ENCODE results near the gene GAL3ST1.
"Not testable (repeated sequence)": the region's sequence is repeated elsewhere in the genome, so short reads cannot be mapped to it uniquely, and the experiment has no call there.

Gene GAL3ST1

GRCh38 chr22:30574095-30574981 is at the start of gene GAL3ST1:
GAL3ST1 (minus strand) TSS chr22:30574665; CDS start chr22:30557392, 17,273 bp downstream.
- DNase-seq (ENCODE audit: low read depth in 4 of 4, low spot score in 1 of 4), result no peak

- not testable (repeated sequence) for DNase-seq (ENCODE audit: low read depth in 4 of 4, low spot score in 1 of 4)
Observed at GRCh38 chr22:30619909-30620308, 45.4 kb upstream of the GAL3ST1 start.

DNA sequence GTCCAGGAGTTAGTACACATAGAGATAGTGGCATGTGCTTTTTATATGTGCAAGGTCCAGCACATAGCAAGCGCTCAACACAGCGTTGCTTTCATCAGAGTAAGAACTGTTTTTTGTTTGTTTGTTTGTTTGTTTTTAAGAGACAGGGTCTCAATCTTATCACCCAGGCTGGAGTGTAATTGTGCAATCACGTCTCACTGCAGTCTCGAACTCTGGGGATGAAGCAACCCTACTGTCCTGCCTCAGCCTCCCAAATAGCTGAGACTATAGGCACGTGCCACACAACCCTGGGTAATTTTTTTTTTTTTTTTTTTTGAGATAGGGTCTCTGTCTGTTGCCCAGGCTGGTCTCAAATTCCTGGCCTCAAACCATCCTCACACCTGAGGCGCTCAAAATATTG is 43.4 kb upstream of the GAL3ST1 start:
- no peak for DNase-seq (ENCODE audit: low read depth in 4 of 4, low spot score in 1 of 4)

DNA sequence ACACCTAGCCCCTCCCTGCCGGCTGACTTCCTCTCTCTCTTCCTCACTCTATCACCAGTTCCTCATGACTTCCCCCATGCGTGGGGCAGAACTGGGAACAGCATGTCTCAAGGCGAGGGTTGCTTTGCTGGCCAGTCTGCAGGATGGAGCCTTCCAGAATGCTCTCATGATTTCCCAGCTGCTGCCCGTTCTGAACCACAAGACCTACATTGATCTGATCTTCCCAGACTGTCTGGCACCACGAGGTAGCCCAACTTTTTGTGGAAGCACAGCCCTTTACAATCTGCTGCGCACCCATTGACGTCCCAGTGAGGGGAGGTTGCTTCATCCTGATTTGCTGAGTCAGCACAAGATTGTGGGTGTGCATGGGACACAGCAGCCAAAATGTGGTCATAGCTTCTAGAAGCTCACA is 41.1 kb upstream of the GAL3ST1 start:
- DNase-seq (ENCODE audit: low read depth in 4 of 4, low spot score in 1 of 4), result no peak

DNA sequence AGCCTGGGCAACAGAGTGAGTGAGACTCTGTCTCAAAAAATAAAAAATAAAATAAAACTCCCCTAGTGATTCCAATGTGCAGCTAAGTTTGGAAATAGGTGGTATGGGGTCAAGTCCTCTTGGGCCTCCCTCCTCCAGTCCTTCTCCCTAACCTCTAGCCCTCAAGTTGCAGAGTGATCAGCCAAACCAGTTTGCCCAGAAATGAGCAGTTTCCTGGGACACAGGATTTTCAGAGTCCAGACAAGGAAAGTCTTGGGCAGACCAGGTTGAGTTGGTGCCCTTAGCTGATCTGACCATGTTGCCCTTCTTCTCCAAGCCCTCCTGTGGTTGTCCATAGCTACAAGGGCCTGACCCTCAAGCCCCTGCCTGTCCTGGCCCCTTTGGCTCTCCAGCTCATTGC is 40.4 kb upstream of the GAL3ST1 start:
- no peak for DNase-seq (ENCODE audit: low read depth in 4 of 4, low spot score in 1 of 4)

DNA sequence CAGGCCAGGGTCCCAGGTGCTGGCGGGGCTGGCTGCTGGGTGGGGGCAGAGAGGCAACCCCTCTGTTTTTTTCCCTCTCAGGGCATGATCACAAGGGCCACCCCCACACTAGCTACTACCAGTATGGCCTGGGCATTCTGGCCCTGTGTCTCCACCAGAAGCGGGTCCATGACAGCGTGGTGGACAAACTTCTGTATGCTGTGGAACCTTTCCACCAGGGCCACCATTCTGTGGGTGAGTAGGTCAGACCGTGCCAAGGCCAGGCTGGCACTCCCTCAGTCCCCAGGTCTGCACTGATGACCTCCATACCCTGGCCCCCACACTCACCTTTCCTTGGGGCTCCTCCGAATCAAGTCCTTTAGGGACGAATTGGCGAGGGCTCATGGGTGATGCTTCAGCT is 39.8 kb upstream of the GAL3ST1 start:
- no peak for DNase-seq (ENCODE audit: low read depth in 4 of 4, low spot score in 1 of 4)

GRCh38 chr22:30612789-30613188 is 38.3 kb upstream of the GAL3ST1 start:
- no peak for DNase-seq (ENCODE audit: low read depth in 4 of 4, low spot score in 1 of 4)

DNA sequence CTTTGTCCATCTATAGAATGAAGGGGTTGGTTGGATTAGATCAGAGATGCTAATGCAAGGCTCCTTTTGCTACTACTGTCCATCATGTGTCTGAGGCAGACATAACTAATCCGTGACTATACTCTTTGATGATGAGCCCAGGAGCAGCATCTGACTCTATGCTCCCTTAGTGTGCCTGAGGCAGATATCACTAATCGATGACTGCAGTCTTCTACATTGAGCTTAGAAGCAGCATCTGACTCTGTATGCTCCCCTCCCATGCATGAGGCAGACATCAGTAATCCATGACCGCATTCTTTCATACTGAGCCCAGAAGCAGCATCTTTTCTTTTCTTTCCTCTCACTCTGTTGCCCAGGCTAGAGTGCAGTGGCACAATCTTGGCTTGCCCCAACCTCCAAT is 36.7 kb upstream of the GAL3ST1 start:
- DNase-seq (ENCODE audit: low read depth in 4 of 4, low spot score in 1 of 4), result no peak

DNA sequence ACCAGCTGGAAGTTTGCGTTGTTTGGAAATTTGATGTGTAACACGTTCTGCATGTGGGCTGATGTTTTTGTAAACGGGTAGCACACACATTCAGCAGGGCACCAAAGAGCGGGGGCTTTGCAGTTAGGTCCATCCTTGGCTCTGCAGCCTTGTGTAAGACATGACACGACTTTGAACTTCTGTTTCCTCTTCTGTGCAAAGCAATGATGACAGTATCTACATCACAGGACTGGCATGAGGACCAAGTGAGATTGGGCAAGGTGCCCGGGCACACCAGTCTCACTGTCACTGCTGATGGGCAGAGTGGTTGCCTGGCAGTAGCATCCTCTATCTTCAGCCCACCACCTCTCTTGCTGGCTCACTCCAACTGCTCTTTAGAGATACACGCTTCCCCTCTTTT is 35.8 kb upstream of the GAL3ST1 start:
- no peak for DNase-seq (ENCODE audit: low read depth in 4 of 4, low spot score in 1 of 4)

DNA sequence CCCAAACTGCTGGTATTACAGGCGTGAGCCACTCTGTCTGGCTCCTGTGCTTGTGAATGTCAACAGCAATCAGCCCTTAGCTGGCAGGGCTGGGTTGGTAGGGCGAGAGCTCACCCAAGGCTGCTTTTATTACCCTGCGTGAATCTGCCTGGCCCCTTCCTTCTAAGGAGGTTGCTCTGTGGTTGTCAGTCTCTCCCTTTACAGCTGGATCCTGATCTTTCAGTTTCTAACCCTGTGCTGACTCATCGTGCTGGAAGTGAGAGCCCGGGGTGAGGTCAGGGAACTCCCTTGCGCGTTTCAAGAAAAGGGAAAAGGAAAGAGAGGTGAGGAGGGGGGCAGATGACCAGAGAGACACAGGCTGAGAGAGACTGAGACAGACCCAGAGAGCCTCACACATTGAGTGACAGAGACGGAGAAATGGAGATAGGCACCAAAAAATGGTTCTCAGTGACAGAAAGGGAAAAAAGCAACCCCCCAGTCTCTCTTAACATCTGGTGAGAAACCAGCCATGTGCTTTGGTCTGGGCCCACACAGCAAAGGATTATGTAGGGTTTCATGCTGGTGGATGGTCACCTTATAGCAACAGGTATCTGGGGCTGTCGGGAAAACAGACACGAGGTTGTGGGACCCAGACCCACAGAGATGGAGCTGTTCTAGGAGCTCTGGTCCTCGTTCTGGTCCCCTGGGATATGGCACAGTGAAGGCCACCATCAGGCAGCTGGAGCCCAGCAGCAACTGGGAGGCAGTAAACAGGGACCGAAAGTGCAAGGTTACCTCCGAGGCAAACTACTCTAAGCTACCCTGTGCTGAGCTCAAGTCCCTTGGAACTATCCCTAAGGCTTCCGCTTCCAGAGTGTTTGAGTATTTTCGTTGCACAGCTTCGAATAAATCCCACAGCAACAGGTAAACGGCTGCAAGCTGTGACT is 35.1 kb upstream of the GAL3ST1 start:
- peak in 1 of 4 experiments; percentile 10 for DNase-seq (ENCODE audit: low read depth in 4 of 4, low spot score in 1 of 4)

DNA sequence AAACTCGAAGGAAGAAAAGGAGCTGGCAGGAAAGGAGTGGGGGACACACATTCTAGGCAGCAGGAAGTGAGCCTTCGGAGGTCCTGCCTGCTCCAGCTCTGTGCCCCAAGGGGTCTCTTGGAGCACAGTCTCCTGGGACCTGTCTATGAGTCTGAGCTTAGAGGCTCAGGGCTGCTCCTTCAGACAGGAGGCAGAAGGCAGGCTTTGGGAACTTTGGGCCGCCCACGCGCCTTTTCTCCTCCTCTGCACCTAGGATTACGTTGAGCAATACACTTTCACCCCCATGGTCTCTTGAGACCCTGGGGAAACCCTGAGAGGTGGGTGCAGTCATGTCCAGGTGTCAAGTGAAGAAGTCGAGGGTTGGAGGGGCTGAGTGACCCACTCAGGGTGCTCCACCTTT is 33.5 kb upstream of the GAL3ST1 start:
- DNase-seq (ENCODE audit: low read depth in 4 of 4, low spot score in 1 of 4), result no peak

DNA sequence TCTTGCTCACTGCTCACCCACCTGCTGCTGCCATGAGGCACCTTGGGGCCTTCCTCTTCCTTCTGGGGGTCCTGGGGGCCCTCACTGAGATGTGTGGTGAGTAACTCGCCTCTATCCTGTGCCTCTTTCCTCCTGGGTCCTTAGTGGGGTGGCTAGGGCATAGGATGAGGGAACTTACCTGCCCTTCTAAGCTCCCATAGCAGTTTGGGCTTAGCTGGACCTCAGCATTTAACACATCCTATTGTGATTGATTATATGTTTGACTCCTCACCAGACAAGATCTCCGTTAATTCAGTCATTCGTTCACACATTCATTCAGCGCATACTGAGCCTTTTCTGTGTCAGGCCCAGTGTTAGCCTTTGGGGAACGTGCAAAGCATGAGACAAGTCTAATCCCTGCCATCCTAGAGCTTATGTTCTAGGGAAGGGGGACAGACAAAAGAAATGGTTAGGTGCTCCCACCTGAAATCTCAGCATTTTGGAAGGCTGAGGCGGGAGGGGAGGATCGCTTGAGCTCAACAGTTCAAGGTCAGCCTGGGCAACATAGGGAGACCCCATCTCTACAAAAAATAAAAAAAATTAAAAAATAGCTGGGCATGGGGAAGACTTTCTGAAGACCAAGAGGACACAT is 33.0 kb upstream of the GAL3ST1 start:
- DNase-seq (ENCODE audit: low read depth in 4 of 4, low spot score in 1 of 4), result no peak

GRCh38 chr22:30606455-30607299 is 32.2 kb upstream of the GAL3ST1 start, which contains the start of gene TCN2:
TCN2 (plus strand) TSS chr22:30607174; CDS start chr22:30607332, 158 bp downstream.
- DNase-seq (ENCODE audit: low read depth in 4 of 4, low spot score in 1 of 4), result peak in 2 of 4 experiments; percentile 10 to 20

DNA sequence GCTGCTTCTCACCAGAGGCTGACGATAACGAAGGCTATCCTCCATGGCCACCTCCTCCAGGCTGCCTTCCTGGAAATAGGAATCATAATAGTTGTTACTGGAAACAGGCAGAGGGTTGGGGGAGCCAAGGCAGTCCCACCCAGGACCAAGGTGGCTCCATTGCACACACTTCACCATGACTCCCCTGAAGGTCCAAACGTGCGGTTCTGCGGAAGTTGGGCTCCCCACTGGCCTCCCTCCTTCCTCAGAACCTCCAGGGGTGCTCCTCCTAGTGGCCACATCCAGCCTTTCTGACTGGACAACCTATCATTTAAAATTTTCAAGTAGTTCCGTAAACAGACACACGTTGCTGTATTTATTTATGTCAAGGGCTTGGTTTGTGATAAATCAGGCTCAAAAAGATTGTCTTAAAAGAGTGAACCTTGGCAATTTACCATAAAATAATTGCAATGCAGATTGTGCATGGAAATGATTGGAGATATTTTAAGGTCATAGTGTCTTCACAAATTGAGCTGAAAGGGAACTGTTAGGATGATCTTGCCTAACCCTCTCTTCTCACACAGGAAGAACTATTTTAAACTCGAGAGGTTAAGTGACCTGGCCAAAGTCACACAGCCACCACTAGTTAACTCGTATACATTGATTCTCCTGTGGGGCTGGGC is 31.1 kb upstream of the GAL3ST1 start:
- peak in 2 of 4 experiments; percentile 17 to 26 for DNase-seq (ENCODE audit: low read depth in 4 of 4, low spot score in 1 of 4)

- no peak for DNase-seq (ENCODE audit: low read depth in 4 of 4, low spot score in 1 of 4)
Observed at GRCh38 chr22:30604723-30605122, 30.3 kb upstream of the GAL3ST1 start.

DNA sequence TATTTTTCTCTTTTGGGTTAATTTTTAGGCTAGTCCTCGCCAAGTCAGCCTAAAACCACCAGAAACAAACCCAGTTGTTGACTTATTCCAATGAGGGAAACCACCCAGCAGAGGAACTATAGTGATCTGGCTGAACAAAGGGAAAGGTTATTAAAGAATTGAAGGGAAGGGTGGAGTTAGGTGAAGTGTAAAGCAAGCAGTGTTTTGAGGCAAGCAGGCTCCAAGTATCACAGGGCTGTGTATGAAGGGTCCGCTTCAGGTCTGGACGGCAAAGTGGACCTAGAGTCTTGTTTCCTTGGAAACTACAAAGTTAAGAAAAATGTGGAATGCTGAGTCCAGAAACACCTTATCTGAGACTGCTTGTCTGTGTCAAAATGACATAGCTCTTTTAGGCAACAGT is 29.3 kb upstream of the GAL3ST1 start:
- no peak for DNase-seq (ENCODE audit: low read depth in 4 of 4, low spot score in 1 of 4)

GRCh38 chr22:30602049-30602448 is 27.6 kb upstream of the GAL3ST1 start:
- no peak for DNase-seq (ENCODE audit: low read depth in 4 of 4, low spot score in 1 of 4)

GRCh38 chr22:30601464-30601863 is 27.0 kb upstream of the GAL3ST1 start:
- DNase-seq (ENCODE audit: low read depth in 4 of 4, low spot score in 1 of 4), result no peak

- DNase-seq (ENCODE audit: low read depth in 4 of 4, low spot score in 1 of 4), result no peak
Observed at GRCh38 chr22:30600921-30601320, 26.5 kb upstream of the GAL3ST1 start.

- DNase-seq (ENCODE audit: low read depth in 4 of 4, low spot score in 1 of 4), result no peak
Observed at GRCh38 chr22:30598986-30599385, 24.5 kb upstream of the GAL3ST1 start.

All from stimulated activated CD4-positive, alpha-beta T cell treated with anti-CD3 and anti-CD28 coated beads, Interleukin-1b, Interleukin-23, amount 100 ng/mL, for 24 hours (primary cell).